HepG2 (cell line): ENCODE data around the gene EARS2. TPM values are rescaled to one million over a fixed set of nuclear protein-coding genes. Genes with fewer than 3 reads are reported as not detected.
A peak's percentile ranks its signal among the peaks of the same experiment; 100 is the strongest.

ENCODE experiments used
- BCL6 ChIP-seq: IDR thresholded peaks from 2 replicates; pipeline ENCODE4 v1.6.1; 2016; ENCODE audit warnings: missing genetic modification reagents, missing compliant biosample characterization
- BORCS8-MEF2B ChIP-seq: sonication (generic); formaldehyde crosslinking; IDR thresholded peaks from 2 replicates; pipeline ENCODE4 v1.8.0; 2022; ENCODE audit warnings: mild to moderate bottlenecking, missing genetic modification reagents
- HMG20B ChIP-seq: conservative IDR thresholded peaks from 2 replicates; pipeline ENCODE4 v1.6.1; 2016; ENCODE audit warnings: missing genetic modification reagents, missing compliant biosample characterization
- HOXD1 ChIP-seq: sonication (generic); formaldehyde crosslinking; IDR thresholded peaks from 2 replicates; pipeline ENCODE4 v1.5.0; 2020; ENCODE audit warnings: missing genetic modification reagents
- KLF9 ChIP-seq: IDR thresholded peaks from 2 replicates; pipeline ENCODE4 v1.6.1; 2016; ENCODE audit warnings: low read depth
- NCOR1 ChIP-seq: fragments of 200-600 bp; sonication (generic); IDR thresholded peaks from 2 replicates; pipeline ENCODE4 v1.7.0; 2017; ENCODE audit warnings: antibody characterized with exemption, low read length, borderline replicate concordance
- PATZ1 ChIP-seq: sonication (generic); formaldehyde crosslinking; IDR thresholded peaks from 2 replicates; pipeline ENCODE4 v1.4.0; 2020; ENCODE audit warnings: missing genetic modification reagents
- PHF21A ChIP-seq: sonication (generic); formaldehyde crosslinking; IDR thresholded peaks from 2 replicates; pipeline ENCODE4 v1.5.0; 2020; ENCODE audit warnings: mild to moderate bottlenecking, missing genetic modification reagents
- TAF1 ChIP-seq: sonication (generic); formaldehyde crosslinking; IDR thresholded peaks from 2 replicates; pipeline ENCODE4 v1.4.0; 2020; ENCODE audit warnings: missing genetic modification reagents
- THYN1 ChIP-seq: sonication (generic); formaldehyde crosslinking; IDR thresholded peaks from 2 replicates; pipeline ENCODE4 v1.8.1; 2023; ENCODE audit warnings: low read depth, mild to moderate bottlenecking, moderate library complexity, missing genetic modification reagents, borderline replicate concordance
- TMF1 ChIP-seq: sonication (generic); formaldehyde crosslinking; IDR thresholded peaks from 2 replicates; pipeline ENCODE4 v1.8.1; 2022; ENCODE audit warnings: low read depth, missing genetic modification reagents
- U2AF1 ChIP-seq: fragments of 200-400 bp; formaldehyde crosslinking; optimal IDR thresholded peaks from 2 replicates; pipeline ENCODE3; 2017; ENCODE audit warnings: mild to moderate bottlenecking, low read depth, low read length
- ZNF180 ChIP-seq: sonication (generic); formaldehyde crosslinking; IDR thresholded peaks from 2 replicates; pipeline ENCODE4 v1.4.0; 2020; ENCODE audit warnings: low read depth, missing genetic modification reagents, borderline replicate concordance
- ZNF326 ChIP-seq: sonication (generic); formaldehyde crosslinking; IDR thresholded peaks from 2 replicates; pipeline ENCODE4 v1.4.0; 2020; ENCODE audit warnings: missing genetic modification reagents, borderline replicate concordance
- ZNF343 ChIP-seq: sonication (generic); formaldehyde crosslinking; IDR thresholded peaks from 2 replicates; pipeline ENCODE4 v1.4.0; 2020; ENCODE audit warnings: mild to moderate bottlenecking, missing genetic modification reagents
- ZNF670 ChIP-seq: sonication (generic); formaldehyde crosslinking; IDR thresholded peaks from 2 replicates; pipeline ENCODE4 v1.8.0; 2022; ENCODE audit warnings: mild to moderate bottlenecking, missing genetic modification reagents, borderline replicate concordance
- ZNF747 ChIP-seq: sonication (generic); formaldehyde crosslinking; IDR thresholded peaks from 2 replicates; pipeline ENCODE4 v1.8.1; 2023; ENCODE audit warnings: missing genetic modification reagents, mild to moderate bottlenecking, borderline replicate concordance
- ZNF782 ChIP-seq: sonication (generic); formaldehyde crosslinking; IDR thresholded peaks from 2 replicates; pipeline ENCODE4 v1.4.0; 2020; ENCODE audit warnings: missing genetic modification reagents, mild to moderate bottlenecking, borderline replicate concordance
- polyA plus RNA-seq, 8 experiments: library from polyadenylated mRNA; depleted of rRNA in 3 of 8; stranded (reverse) in 7 of 8; unstranded in 1 of 8; fragments of >200 nt; fragmentation: Illumina TruSeq in 4 of 8; extraction: Trizol in 4 of 8; gene quantifications; 2 replicates each; pipeline versions ENCODE4 v1.2.1 to v1.2.3, GENCODE V29; 2011 to 2016; ENCODE audit warnings: low read depth in 4 of 8, missing spikeins in 1 of 8, mixed read lengths in 1 of 8; ENCODE audit not compliant: insufficient read depth in 1 of 8
- total RNA-seq, 5 experiments: library from RNA; depleted of rRNA; stranded (reverse); fragments of >200 nt; fragmentation: Illumina TruSeq; extraction: Trizol; gene quantifications; 2 replicates each; pipeline ENCODE4 v1.2.3, GENCODE V29; 2016; ENCODE audit warnings: low read depth in 1 of 5
- TF ChIP-seq, protein P1 (sequence below): sonication (generic); IDR thresholded peaks from 2 replicates; pipeline ENCODE4 v1.6.1; 2016; ENCODE audit warnings: low read depth, borderline replicate concordance
- TF ChIP-seq, protein P2 (sequence below): sonication (generic); formaldehyde crosslinking; IDR thresholded peaks from 2 replicates; pipeline ENCODE4 v1.5.1; 2020; ENCODE audit warnings: mild to moderate bottlenecking, missing genetic modification reagents, borderline replicate concordance
- TF ChIP-seq, protein P3 (sequence below): sonication (generic); formaldehyde crosslinking; IDR thresholded peaks from 2 replicates; pipeline ENCODE4 v1.8.0; 2022; ENCODE audit warnings: mild to moderate bottlenecking, missing genetic modification reagents, moderate library complexity

The EARS2 gene
- total and polyA plus RNA-seq, 2 of the 13 experiments (the other 11 are each of a cell fraction or from before 2014, with no cell fraction given) = 49.4 to 80.4 TPM

- TF ChIP-seq ZNF782 (CRISPR knock-in tag) (peak; percentile 72; the same call in 1 of the 2 replicates), THYN1 (CRISPR knock-in tag) (peak; percentile 89; the same call in 1 of the 2 replicates), KLF9 (CRISPR knock-in tag) (peak; percentile 100), BORCS8-MEF2B (CRISPR knock-in tag) (no peak; the same call in none of the 2 replicates), ZNF670 (peak; percentile 45; the same call in 1 of the 2 replicates), TAF1 (CRISPR knock-in tag) (peak; percentile 89), ZNF343 (CRISPR knock-in tag) (no peak), ZNF326 (no peak), NCOR1 (peak; percentile 59; the same call in 1 of the 2 replicates), BCL6 (CRISPR knock-in tag) (peak; percentile 72; the same call in 1 of the 2 replicates), ZNF180 (CRISPR knock-in tag) (no peak), HMG20B (CRISPR knock-in tag) (no peak; the same call in none of the 2 replicates), TMF1 (CRISPR knock-in tag) (no peak; the same call in 1 of the 2 replicates), HOXD1 (CRISPR knock-in tag) (peak; percentile 97), U2AF1 (peak; percentile 90), ZNF747 (peak; percentile 85; the same call in 1 of the 2 replicates), PATZ1 (CRISPR knock-in tag) (peak; percentile 96), PHF21A (CRISPR knock-in tag) (peak; percentile 94)
- TF ChIP-seq, protein P1, sequence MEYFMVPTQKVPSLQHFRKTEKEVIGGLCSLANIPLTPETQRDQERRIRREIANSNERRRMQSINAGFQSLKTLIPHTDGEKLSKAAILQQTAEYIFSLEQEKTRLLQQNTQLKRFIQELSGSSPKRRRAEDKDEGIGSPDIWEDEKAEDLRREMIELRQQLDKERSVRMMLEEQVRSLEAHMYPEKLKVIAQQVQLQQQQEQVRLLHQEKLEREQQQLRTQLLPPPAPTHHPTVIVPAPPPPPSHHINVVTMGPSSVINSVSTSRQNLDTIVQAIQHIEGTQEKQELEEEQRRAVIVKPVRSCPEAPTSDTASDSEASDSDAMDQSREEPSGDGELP = peak; percentile 99
- TF ChIP-seq, protein P2, sequence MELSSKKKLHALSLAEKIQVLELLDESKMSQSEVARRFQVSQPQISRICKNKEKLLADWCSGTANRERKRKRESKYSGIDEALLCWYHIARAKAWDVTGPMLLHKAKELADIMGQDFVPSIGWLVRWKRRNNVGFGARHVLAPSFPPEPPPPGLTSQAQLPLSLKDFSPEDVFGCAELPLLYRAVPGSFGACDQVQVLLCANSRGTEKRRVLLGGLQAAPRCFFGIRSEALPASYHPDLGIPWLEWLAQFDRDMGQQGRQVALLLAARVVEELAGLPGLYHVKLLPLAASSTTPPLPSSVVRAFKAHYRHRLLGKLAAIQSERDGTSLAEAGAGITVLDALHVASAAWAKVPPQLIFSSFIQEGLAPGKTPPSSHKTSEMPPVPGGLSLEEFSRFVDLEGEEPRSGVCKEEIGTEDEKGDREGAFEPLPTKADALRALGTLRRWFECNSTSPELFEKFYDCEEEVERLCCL = no peak
- TF ChIP-seq, protein P3, sequence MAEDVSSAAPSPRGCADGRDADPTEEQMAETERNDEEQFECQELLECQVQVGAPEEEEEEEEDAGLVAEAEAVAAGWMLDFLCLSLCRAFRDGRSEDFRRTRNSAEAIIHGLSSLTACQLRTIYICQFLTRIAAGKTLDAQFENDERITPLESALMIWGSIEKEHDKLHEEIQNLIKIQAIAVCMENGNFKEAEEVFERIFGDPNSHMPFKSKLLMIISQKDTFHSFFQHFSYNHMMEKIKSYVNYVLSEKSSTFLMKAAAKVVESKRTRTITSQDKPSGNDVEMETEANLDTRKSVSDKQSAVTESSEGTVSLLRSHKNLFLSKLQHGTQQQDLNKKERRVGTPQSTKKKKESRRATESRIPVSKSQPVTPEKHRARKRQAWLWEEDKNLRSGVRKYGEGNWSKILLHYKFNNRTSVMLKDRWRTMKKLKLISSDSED (CRISPR knock-in tag) = no peak
Observed at GRCh38 chr16:23556881-23557778, at the start of gene EARS2, which contains the start of gene UBFD1 (continued).
